Measurements from ENCODE around the gene MAP7D2. TPM values are rescaled to one million over a fixed set of nuclear protein-coding genes. Genes with fewer than 3 reads are reported as not detected.

Gene MAP7D2
- polyA plus RNA-seq, 4 donors, result 2.0 to 4.2 (median 2.2) TPM

DNA sequence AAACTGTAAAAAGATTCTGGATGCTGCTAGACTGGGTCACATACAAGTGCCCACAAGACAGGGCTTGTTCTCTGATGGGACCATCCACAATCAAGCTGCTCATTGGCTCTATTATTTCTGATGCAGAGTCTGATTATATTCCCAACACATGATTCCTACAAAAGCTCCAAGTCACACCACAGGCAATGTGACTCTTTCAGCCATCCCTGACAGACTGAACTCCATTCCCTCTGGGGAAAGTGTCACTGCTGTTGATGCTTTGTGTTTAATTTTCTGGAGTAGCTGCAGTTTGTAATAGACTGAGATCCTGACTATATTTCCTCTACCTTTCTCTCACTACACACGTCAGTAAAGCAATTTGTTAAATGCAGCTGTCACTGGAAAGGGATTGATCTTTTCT lies 70.5 kb downstream of the MAP7D2 start:
- H3K27me3 ChIP-seq (ENCODE audit: control insufficient read depth in 3 of 3, insufficient read depth in 3 of 3, low read length in 3 of 3), result no peaks in the 10 kb centered on the region
- H3K4me1 ChIP-seq (ENCODE audit: control insufficient read depth in 3 of 3, insufficient read depth in 2 of 3, low read depth in 1 of 3, low read length in 2 of 3), result no peaks in the 10 kb centered on the region
- H3K27ac ChIP-seq (ENCODE audit: low read depth in 1 of 3, low read length in 2 of 3), result no peak overlapping the region
- no peak overlapping the region for H3K4me3 ChIP-seq (ENCODE audit: low read depth in 1 of 3, low read length in 3 of 3)
- no peaks in the 10 kb centered on the region for H3K36me3 ChIP-seq (ENCODE audit: control insufficient read depth in 3 of 3, insufficient read depth in 2 of 3, low read depth in 1 of 3, low read length in 3 of 3)
- DNase-seq (no peak), FAIRE-seq (no peak)
- no peaks in the 10 kb centered on the region for H3K9me3 ChIP-seq (ENCODE audit: control insufficient read depth in 2 of 2, insufficient read depth in 1 of 2, low read depth in 1 of 2, low read length in 1 of 2)
- WGBS, 3 donors, result 52 to 78% (median 70%) methylated on average over 1 of the region's 1 CpG

DNA sequence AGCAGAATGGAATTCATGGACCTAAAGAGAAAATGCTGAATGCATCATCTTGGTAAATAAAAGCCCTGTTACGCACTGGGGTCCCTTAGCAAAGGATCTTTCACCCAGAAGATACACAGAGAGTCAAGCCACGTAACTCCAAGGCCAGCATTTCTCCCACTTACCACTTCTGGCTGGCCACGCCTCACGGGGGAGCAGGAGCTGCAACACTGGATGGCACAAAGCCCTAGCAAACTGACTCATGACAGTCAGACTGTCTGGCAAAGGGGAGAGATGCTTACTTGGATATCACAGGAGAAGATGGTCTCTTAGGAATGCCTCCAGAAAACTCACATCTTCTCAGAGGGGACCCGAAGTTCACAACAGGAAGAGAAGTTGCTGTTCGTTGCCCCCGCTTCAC lies 74.5 kb downstream of the MAP7D2 start:
- Histone ChIP-seq H3K27ac (ENCODE audit: low read depth in 1 of 3, low read length in 2 of 3) (no peak overlapping the region), H3K36me3 (ENCODE audit: control insufficient read depth in 3 of 3, insufficient read depth in 2 of 3, low read depth in 1 of 3, low read length in 3 of 3) (no peaks in the 10 kb centered on the region), H3K4me3 (ENCODE audit: low read depth in 1 of 3, low read length in 3 of 3) (no peak overlapping the region), H3K27me3 (ENCODE audit: control insufficient read depth in 3 of 3, insufficient read depth in 3 of 3, low read length in 3 of 3) (no peaks in the 10 kb centered on the region), H3K9me3 (ENCODE audit: control insufficient read depth in 2 of 2, insufficient read depth in 1 of 2, low read depth in 1 of 2, low read length in 1 of 2) (no peaks in the 10 kb centered on the region), H3K4me1 (ENCODE audit: control insufficient read depth in 3 of 3, insufficient read depth in 2 of 3, low read depth in 1 of 3, low read length in 2 of 3) (no peaks in the 10 kb centered on the region)
- FAIRE-seq (no peak), DNase-seq (no peak)
- 81 to 93% (median 87%) methylated on average over 7 of the region's 7 CpGs for WGBS, 3 donors

DNA sequence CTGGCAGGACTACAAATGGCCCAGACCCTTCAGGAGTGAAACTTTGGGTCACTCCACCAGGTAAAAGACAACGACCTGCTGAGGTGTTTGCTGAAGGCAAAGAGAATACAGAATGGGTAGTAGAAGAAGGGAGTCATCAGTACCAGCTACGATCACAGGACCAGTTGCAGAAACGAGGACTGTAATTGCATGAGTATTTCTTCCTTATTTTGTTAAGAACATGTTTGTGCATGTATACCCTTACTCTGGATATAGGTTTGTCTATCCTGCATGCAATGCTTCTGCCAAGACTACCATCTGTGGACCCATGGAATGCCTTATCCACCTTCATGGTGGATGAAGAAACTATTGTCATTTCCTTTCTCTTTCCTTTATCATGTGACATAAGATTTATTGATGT lies 77.7 kb downstream of the MAP7D2 start:
- H3K4me3 ChIP-seq (ENCODE audit: low read depth in 1 of 3, low read length in 3 of 3), result no peak overlapping the region
- 70 to 93% (median 90%) methylated on average over 3 of the region's 3 CpGs for WGBS, 3 donors
- H3K36me3 ChIP-seq (ENCODE audit: control insufficient read depth in 3 of 3, insufficient read depth in 2 of 3, low read depth in 1 of 3, low read length in 3 of 3), result no peaks in the 10 kb centered on the region

DNA sequence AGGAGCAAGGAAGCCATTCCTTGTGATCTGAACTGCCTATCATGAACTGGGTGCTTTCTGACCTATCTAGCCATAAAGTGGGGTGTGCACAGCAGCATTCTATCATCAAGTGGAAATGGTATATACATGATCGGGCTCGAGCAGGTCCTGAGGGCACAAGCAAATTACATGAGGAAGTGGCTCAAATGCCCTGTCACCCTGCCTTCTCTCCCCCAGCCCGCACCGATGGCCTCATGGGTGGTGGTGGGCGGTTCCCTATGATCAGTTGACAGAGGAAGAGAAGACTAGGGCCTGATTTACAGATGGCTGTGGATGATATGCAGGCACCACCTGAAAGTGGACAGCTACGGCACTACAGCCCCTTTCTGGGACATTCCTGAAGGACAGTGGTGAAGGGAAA lies 79.5 kb downstream of the MAP7D2 start:
- Histone ChIP-seq H3K27me3 (ENCODE audit: control insufficient read depth in 3 of 3, insufficient read depth in 3 of 3, low read length in 3 of 3) (no peaks in the 10 kb centered on the region), H3K27ac (ENCODE audit: low read depth in 1 of 3, low read length in 2 of 3) (no peak overlapping the region), H3K36me3 (ENCODE audit: control insufficient read depth in 3 of 3, insufficient read depth in 2 of 3, low read depth in 1 of 3, low read length in 3 of 3) (no peaks in the 10 kb centered on the region), H3K4me1 (ENCODE audit: control insufficient read depth in 3 of 3, insufficient read depth in 2 of 3, low read depth in 1 of 3, low read length in 2 of 3) (no peaks in the 10 kb centered on the region), H3K4me3 (ENCODE audit: low read depth in 1 of 3, low read length in 3 of 3) (no peak overlapping the region), H3K9me3 (ENCODE audit: control insufficient read depth in 2 of 2, insufficient read depth in 1 of 2, low read depth in 1 of 2, low read length in 1 of 2) (no peaks in the 10 kb centered on the region)
- 73 to 83% (median 74%) methylated on average over 4 to 6 of the region's 6 CpGs for WGBS, 3 donors
- FAIRE-seq (no peak), DNase-seq (peak in 1 of 2 donors; percentile 29)

More for the DNA sequence above, 77.7 kb downstream of the MAP7D2 start:
- no peaks in the 10 kb centered on the region for H3K27me3 ChIP-seq (ENCODE audit: control insufficient read depth in 3 of 3, insufficient read depth in 3 of 3, low read length in 3 of 3)
- H3K9me3 ChIP-seq (ENCODE audit: control insufficient read depth in 2 of 2, insufficient read depth in 1 of 2, low read depth in 1 of 2, low read length in 1 of 2), result no peaks in the 10 kb centered on the region
- no peak for DNase-seq
- no peak overlapping the region for H3K27ac ChIP-seq (ENCODE audit: low read depth in 1 of 3, low read length in 2 of 3)
- no peak for FAIRE-seq
- H3K4me1 ChIP-seq (ENCODE audit: control insufficient read depth in 3 of 3, insufficient read depth in 2 of 3, low read depth in 1 of 3, low read length in 2 of 3), result no peaks in the 10 kb centered on the region

DNA sequence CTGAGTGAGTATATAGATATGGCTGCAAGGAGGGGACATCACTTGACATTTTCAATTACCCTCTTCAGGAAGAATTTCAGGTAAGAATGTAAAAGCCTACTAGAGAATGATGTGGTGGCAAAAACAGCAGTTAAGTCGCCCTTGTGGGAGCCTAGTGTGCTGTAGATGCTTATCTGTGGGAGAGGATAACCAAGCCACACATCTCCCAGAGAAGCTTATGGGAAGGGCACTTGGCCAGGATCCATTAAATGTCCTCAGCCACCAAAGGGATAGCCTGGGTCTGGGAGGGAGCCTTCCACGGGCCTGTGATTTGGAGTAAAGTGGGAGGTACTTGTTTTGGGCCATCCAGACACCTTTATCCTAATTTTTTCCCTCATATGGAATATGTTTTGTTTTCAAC lies 84.5 kb downstream of the MAP7D2 start:
- H3K27me3 ChIP-seq (ENCODE audit: control insufficient read depth in 3 of 3, insufficient read depth in 3 of 3, low read length in 3 of 3), result no peaks in the 10 kb centered on the region
- no peak for DNase-seq
- H3K4me1 ChIP-seq (ENCODE audit: control insufficient read depth in 3 of 3, insufficient read depth in 2 of 3, low read depth in 1 of 3, low read length in 2 of 3), result peaks cover 3 to 13% (median 6%) of the 10 kb centered on the region in 3 donors
- H3K36me3 ChIP-seq (ENCODE audit: control insufficient read depth in 3 of 3, insufficient read depth in 2 of 3, low read depth in 1 of 3, low read length in 3 of 3), result no peaks in the 10 kb centered on the region
- H3K9me3 ChIP-seq (ENCODE audit: control insufficient read depth in 2 of 2, insufficient read depth in 1 of 2, low read depth in 1 of 2, low read length in 1 of 2), result peaks cover 0 to 5% of the 10 kb centered on the region in 2 donors
- no peak overlapping the region for H3K27ac ChIP-seq (ENCODE audit: low read depth in 1 of 3, low read length in 2 of 3)
- FAIRE-seq, result no peak
- 43 to 78% (median 74%) methylated on average over 2 of the region's 2 CpGs for WGBS, 3 donors
- no peak overlapping the region for H3K4me3 ChIP-seq (ENCODE audit: low read depth in 1 of 3, low read length in 3 of 3)

DNA sequence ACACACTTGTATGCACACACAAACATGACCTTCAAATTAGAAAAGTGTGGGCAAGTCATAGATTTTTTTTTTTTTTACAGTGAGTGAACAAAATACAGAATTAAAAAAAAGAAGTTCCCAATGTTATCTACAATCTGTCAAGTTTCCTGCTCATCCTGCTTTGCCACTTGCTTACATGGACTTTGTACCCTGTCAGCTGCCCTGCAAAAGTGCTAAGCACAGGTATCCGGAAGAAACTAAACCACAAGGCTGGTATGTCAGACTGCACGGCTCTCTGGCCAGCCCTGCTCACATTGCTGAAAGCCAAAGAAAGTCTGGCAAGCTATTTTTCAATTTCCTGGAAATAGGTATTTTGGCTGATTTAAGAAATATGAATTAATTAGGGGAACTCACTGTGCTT lies 87.0 kb downstream of the MAP7D2 start:
- Histone ChIP-seq H3K4me1 (ENCODE audit: control insufficient read depth in 3 of 3, insufficient read depth in 2 of 3, low read depth in 1 of 3, low read length in 2 of 3) (peaks cover 3 to 13% (median 6%) of the 10 kb centered on the region in 3 donors), H3K4me3 (ENCODE audit: low read depth in 1 of 3, low read length in 3 of 3) (no peak overlapping the region), H3K9me3 (ENCODE audit: control insufficient read depth in 2 of 2, insufficient read depth in 1 of 2, low read depth in 1 of 2, low read length in 1 of 2) (peaks cover 0 to 5% of the 10 kb centered on the region in 2 donors), H3K36me3 (ENCODE audit: control insufficient read depth in 3 of 3, insufficient read depth in 2 of 3, low read depth in 1 of 3, low read length in 3 of 3) (no peaks in the 10 kb centered on the region), H3K27me3 (ENCODE audit: control insufficient read depth in 3 of 3, insufficient read depth in 3 of 3, low read length in 3 of 3) (no peaks in the 10 kb centered on the region), H3K27ac (ENCODE audit: low read depth in 1 of 3, low read length in 2 of 3) (peak overlapping the region in 1 of 3 donors; percentile 70)
- FAIRE-seq (peak; percentile 51), DNase-seq (peak; percentile 82 to 85)
- WGBS, 3 donors, result 11 to 27% (median 25%) methylated on average over 2 of the region's 2 CpGs

DNA sequence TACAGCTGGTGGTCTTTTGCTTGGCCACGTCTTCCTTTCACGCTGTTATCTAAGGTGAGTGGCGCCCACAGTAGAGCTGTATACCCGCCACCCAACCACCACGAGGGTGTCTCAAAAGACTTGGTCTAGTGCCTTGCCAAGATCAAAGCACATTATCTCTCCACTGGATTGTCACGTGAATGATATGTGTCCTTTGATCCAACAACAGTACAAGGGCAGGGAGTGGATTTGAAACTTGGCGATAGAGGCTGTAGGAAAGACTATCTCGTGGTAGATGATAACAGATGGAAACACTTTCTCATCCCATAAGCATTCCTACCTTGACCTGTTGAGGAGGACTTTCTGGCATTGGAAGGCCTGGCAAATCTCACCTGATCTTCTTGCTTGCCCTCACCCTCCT lies 88.1 kb downstream of the MAP7D2 start:
- no peak for FAIRE-seq
- 12 to 61% (median 39%) methylated on average over 8 of the region's 8 CpGs for WGBS, 3 donors
- no peak overlapping the region for H3K4me3 ChIP-seq (ENCODE audit: low read depth in 1 of 3, low read length in 3 of 3)
- no peaks in the 10 kb centered on the region for H3K27me3 ChIP-seq (ENCODE audit: control insufficient read depth in 3 of 3, insufficient read depth in 3 of 3, low read length in 3 of 3)
- peaks cover 3 to 13% (median 6%) of the 10 kb centered on the region in 3 donors for H3K4me1 ChIP-seq (ENCODE audit: control insufficient read depth in 3 of 3, insufficient read depth in 2 of 3, low read depth in 1 of 3, low read length in 2 of 3)
- DNase-seq, result peak; percentile 50 to 82
- peaks cover 0 to 5% of the 10 kb centered on the region in 2 donors for H3K9me3 ChIP-seq (ENCODE audit: control insufficient read depth in 2 of 2, insufficient read depth in 1 of 2, low read depth in 1 of 2, low read length in 1 of 2)
- H3K27ac ChIP-seq (ENCODE audit: low read depth in 1 of 3, low read length in 2 of 3), result no peak overlapping the region
- H3K36me3 ChIP-seq (ENCODE audit: control insufficient read depth in 3 of 3, insufficient read depth in 2 of 3, low read depth in 1 of 3, low read length in 3 of 3), result no peaks in the 10 kb centered on the region

DNA sequence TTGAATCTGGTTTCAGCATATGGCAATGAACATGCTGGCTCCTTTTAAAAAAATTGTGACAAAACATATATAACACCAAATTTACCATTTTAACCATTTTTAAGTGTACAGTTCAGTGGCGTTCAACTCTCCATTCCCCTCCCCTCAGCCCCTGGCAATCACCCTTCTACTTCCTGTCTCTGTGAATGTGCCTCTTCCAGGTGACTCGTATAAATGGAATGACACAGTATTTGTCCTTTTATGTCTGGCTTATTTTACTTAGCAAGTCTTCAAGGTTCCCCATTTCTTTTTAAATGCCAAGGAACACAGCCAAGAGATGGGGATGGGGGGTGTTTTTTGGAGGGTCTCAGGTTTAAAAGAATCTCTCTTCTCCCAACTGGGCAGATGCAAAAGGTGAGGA lies 90.4 kb downstream of the MAP7D2 start:
- no peak for FAIRE-seq
- WGBS, 3 donors, result 34 to 57% (median 42%) methylated on average over 2 of the region's 2 CpGs
- Histone ChIP-seq H3K36me3 (ENCODE audit: control insufficient read depth in 3 of 3, insufficient read depth in 2 of 3, low read depth in 1 of 3, low read length in 3 of 3) (no peaks in the 10 kb centered on the region), H3K4me3 (ENCODE audit: low read depth in 1 of 3, low read length in 3 of 3) (no peak overlapping the region), H3K27me3 (ENCODE audit: control insufficient read depth in 3 of 3, insufficient read depth in 3 of 3, low read length in 3 of 3) (no peaks in the 10 kb centered on the region), H3K27ac (ENCODE audit: low read depth in 1 of 3, low read length in 2 of 3) (no peak overlapping the region), H3K9me3 (ENCODE audit: control insufficient read depth in 2 of 2, insufficient read depth in 1 of 2, low read depth in 1 of 2, low read length in 1 of 2) (peaks cover 0 to 5% of the 10 kb centered on the region in 2 donors), H3K4me1 (ENCODE audit: control insufficient read depth in 3 of 3, insufficient read depth in 2 of 3, low read depth in 1 of 3, low read length in 2 of 3) (peaks cover 3 to 13% (median 6%) of the 10 kb centered on the region in 3 donors)
- no peak for DNase-seq

DNA sequence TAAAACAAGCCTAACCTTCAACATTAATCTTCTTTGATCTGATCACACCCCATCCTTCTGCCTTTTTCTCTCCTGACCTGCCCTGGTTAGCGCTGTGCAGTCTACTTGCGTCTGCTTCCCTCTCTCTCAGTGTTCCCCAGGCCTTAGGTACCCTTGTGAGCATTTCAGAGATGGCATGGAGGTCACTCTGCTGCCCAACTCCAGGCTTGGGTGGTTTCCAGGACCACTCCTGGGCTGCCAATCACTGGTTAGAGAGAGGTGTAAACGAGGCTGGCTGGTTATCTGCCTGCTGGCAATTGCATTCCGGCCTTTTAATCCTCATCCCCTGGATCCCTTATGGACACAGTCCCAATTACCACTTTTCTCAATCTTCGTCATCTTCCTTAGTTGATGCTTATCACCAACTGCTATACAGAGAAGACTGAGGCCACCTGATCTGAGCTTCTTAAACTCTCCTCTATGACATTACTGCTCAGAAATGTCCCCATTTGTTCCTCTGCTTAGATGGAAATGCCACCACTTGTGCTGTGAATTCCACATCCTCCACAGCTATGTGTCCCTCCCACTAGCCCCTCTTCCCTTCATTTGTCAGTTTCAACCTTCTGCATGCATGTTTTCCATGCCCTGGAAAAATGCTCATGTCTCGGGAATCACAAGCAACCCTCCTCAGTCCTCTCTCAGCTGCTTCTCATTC lies 96.9 kb downstream of the MAP7D2 start:
- 82 to 88% (median 83%) methylated on average over 6 of the region's 6 CpGs for WGBS, 3 donors

More for the DNA sequence above, 96.9 kb downstream of the MAP7D2 start:
- Histone ChIP-seq H3K4me1 (ENCODE audit: control insufficient read depth in 3 of 3, insufficient read depth in 2 of 3, low read depth in 1 of 3, low read length in 2 of 3) (no peaks in the 10 kb centered on the region), H3K27ac (ENCODE audit: low read depth in 1 of 3, low read length in 2 of 3) (no peak overlapping the region), H3K36me3 (ENCODE audit: control insufficient read depth in 3 of 3, insufficient read depth in 2 of 3, low read depth in 1 of 3, low read length in 3 of 3) (no peaks in the 10 kb centered on the region), H3K9me3 (ENCODE audit: control insufficient read depth in 2 of 2, insufficient read depth in 1 of 2, low read depth in 1 of 2, low read length in 1 of 2) (peaks cover 0 to 7% of the 10 kb centered on the region in 2 donors), H3K4me3 (ENCODE audit: low read depth in 1 of 3, low read length in 3 of 3) (no peak overlapping the region), H3K27me3 (ENCODE audit: control insufficient read depth in 3 of 3, insufficient read depth in 3 of 3, low read length in 3 of 3) (no peaks in the 10 kb centered on the region)
- FAIRE-seq (no peak), DNase-seq (no peak)
